Right renal pelvis (tissue), 4 donors: ENCODE data around the gene TNF. TPM values are rescaled to one million over a fixed set of nuclear protein-coding genes. Genes with fewer than 3 reads are reported as not detected.
A peak's percentile ranks its signal among the peaks of the same experiment; 100 is the strongest.

Experiments
- DNase-seq, 4 donors: peaks; one replicate each; pipeline ENCODE4 v3.0.0-alpha.2; 2013; ENCODE audit warnings: low read depth in 4 of 4, low spot score in 3 of 4, missing footprints in 1 of 4
- polyA plus RNA-seq, 4 donors: library from polyadenylated mRNA; unstranded; fragments of 120-200 nt; gene quantifications; one replicate each; pipeline ENCODE4 v1.2.1, GENCODE V29; 2013; ENCODE audit not compliant: insufficient read length in 4 of 4

The TNF gene
- polyA plus RNA-seq, result under 1 TPM; 0.08 to 0.28 (median 0.16) TPM

GRCh38 chr6:31575335-31575901, at the start of gene TNF:
TNF (plus strand) TSS chr6:31575565; CDS start chr6:31575742, 177 bp downstream.
- no peak for DNase-seq

GRCh38 chr6:31525932-31526591, 49.3 kb upstream of the TNF start:
- DNase-seq, result no peak

- no peak for DNase-seq
Measured at GRCh38 chr6:31528307-31528777, 47.0 kb upstream of the TNF start.

GRCh38 chr6:31528821-31529328, 46.5 kb upstream of the TNF start, which contains the start of gene MCCD1:
MCCD1 (plus strand) TSS chr6:31528962; CDS start chr6:31529015, 53 bp downstream.
- DNase-seq, result no peak

- DNase-seq, result no peak
Measured at GRCh38 chr6:31529329-31530150, 45.8 kb upstream of the TNF start.

- no peak for DNase-seq
Measured at GRCh38 chr6:31530659-31531058, 44.7 kb upstream of the TNF start.

GRCh38 chr6:31531162-31531561, 44.2 kb upstream of the TNF start:
- no peak for DNase-seq

GRCh38 chr6:31531771-31532643, 43.4 kb upstream of the TNF start:
- no peak for DNase-seq

GRCh38 chr6:31532644-31533454, 42.5 kb upstream of the TNF start:
- DNase-seq, result no peak

GRCh38 chr6:31533455-31533841, 41.9 kb upstream of the TNF start:
- no peak for DNase-seq

GRCh38 chr6:31534011-31534410, 41.4 kb upstream of the TNF start:
- no peak for DNase-seq

- no peak for DNase-seq
Measured at GRCh38 chr6:31534521-31535040, 40.8 kb upstream of the TNF start.

GRCh38 chr6:31535538-31536324, 39.6 kb upstream of the TNF start:
- no peak for DNase-seq

- no peak for DNase-seq
Measured at GRCh38 chr6:31538805-31539400, 36.5 kb upstream of the TNF start.

GRCh38 chr6:31540640-31541039, 34.7 kb upstream of the TNF start:
- no peak for DNase-seq

GRCh38 chr6:31541059-31541657, 34.2 kb upstream of the TNF start:
- peak in 2 of 4 donors; percentile 29 to 41 for DNase-seq
